ENCODE measurements around the gene HIPK1.

HIPK1 gene

DNA sequence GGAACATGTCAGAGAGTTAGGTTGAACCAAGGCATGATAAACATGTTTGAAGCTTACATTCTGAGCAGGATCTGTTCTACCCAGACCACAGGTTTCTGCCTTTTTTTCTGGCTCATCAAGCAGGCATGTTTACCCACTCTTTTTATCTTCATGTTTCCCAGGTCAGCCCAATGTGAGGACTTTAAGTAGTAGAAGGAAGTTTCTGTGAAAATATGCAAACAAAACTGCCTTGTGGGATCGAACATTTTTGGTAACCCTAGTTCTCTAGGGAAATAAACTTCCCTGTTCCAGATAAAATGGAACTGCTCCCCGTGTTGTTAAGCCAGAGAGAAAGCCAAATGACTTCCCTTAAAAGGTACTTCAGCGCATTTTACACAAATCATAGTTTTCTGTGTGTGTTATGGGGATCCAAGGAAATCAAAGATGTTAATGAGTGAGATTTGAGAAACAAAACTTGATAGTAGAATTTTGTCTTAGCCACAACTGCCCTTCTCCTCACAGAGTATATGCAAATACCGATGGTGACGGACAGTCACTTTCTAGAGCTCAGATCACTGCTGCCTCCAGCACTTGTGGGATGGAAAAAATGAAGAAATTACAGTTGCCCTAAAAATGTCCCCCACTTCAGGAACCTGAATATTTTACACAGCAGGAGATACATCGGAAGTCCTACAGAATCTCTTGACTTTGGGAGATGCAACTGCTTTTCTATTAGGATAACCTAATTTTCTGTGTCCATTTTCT lies 765 bp upstream of the HIPK1 start:
- Mint-ChIP-seq H3K36me3 (peaks cover 18% of the 10 kb centered on the region), H3K27ac (peak overlapping the region; percentile 98), H3K27me3 (peaks cover 24% of the 10 kb centered on the region), H3K4me1 (peaks cover 46% of the 10 kb centered on the region), H3K9me3 (no peaks in the 10 kb centered on the region), H3K4me3 (peak overlapping the region; percentile 94)
- no peak for DNase-seq
- CTCF ChIA-PET = interaction anchor here (0.9 to 5.2 kb wide), 9 partner anchors 9 to 94 kb away, joined by 3 to 29 read pairs (median 4); partner anchors contain the start of genes AP4B1 and DCLRE1B

DNA sequence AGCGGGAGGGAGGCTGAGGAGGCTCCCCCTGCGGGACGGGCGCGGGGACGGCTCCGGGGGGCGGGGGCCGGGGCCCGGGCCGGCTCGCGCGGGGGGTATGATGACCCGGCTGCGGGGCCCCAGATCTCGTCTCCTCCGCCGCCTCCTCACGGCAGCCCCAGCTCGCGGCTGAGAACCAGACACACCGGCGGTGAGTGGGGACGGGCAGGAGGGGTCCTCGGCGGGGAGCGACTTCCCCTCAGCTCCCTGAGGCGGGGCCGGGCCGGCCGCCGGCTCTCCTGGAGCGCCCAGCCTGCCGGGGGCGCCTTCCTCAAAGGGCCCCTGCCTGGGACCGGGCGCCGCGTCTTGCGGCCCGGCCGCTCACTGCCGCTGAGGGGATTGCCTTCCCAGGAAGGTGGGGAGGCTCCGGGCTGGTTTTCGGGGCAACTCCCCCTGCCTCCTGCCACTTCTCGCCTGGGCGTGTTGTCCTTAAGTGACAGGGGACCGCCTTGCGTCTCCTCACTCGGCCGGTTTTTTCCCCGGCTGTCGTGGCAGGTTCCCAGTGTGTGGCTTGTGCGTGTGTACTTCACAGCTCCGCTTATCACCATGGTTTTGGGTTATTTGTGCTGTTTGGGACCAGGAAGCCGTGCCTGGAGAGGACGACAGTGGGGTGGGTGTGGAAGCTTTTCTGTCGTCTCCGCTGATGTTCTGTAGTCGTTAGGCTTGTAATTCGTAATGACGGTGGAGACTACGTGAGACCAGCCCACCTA lies 800 bp downstream of the HIPK1 start:
- CTCF ChIA-PET = interaction anchor here (1.3 to 5.2 kb wide), 10 partner anchors 10 to 118 kb away, joined by 4 to 29 read pairs (median 11); partner anchors contain the start of genes AP4B1, DCLRE1B and RSBN1
- H3K4me3 Mint-ChIP-seq = peak overlapping the region; percentile 97
- DNase-seq = peak; percentile 71
- H3K36me3 Mint-ChIP-seq = peaks cover 29% of the 10 kb centered on the region
- peak overlapping the region; percentile 95 for H3K27ac Mint-ChIP-seq
- peaks cover 57% of the 10 kb centered on the region for H3K4me1 Mint-ChIP-seq
- H3K27me3 Mint-ChIP-seq = peaks cover 10% of the 10 kb centered on the region
- no peaks in the 10 kb centered on the region for H3K9me3 Mint-ChIP-seq

DNA sequence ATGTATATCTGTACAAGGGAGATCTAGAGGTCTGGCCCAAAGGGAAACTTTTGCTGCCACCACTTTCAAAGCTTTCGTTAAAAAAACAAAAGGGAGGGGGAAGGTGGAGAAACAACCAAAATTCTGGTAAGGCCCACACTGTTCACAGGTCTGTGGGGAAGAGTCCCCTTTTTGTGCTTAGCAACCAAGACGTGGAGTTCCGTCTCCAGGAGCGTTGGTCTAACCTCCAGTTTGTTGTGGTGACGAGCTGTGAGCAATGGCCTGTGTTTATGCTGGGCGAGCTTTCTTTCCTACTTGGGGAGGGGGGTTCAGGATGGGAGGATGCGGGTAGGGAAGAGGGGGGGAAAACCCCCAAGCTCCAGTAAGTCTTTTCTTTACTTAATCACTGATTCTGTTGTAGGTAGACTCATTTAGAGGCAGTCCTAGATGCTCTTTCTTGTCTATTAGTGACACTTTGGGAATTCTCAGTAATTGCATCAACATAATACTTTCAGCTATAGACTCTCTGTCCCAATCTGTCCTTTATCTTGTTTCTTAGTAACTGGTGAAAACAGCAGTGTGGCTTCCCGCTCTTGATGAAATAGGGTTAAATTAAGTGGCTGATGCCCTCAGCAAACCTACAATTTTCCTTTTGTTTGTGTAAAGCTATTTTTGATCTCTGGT lies 1.5 kb downstream of the HIPK1 start:
- peaks cover 64% of the 10 kb centered on the region for H3K4me1 Mint-ChIP-seq
- peak overlapping the region; percentile 95 for H3K27ac Mint-ChIP-seq
- no peaks in the 10 kb centered on the region for H3K9me3 Mint-ChIP-seq
- H3K36me3 Mint-ChIP-seq = peaks cover 36% of the 10 kb centered on the region
- CTCF ChIA-PET = interaction anchor here (0.9 to 5.2 kb wide), 12 partner anchors 10 to 119 kb away, joined by 3 to 29 read pairs (median 6); partner anchors contain the start of genes AP4B1, DCLRE1B and RSBN1
- DNase-seq = peak; percentile 75
- H3K27me3 Mint-ChIP-seq = peaks cover 6% of the 10 kb centered on the region
- H3K4me3 Mint-ChIP-seq = peak overlapping the region; percentile 97

DNA sequence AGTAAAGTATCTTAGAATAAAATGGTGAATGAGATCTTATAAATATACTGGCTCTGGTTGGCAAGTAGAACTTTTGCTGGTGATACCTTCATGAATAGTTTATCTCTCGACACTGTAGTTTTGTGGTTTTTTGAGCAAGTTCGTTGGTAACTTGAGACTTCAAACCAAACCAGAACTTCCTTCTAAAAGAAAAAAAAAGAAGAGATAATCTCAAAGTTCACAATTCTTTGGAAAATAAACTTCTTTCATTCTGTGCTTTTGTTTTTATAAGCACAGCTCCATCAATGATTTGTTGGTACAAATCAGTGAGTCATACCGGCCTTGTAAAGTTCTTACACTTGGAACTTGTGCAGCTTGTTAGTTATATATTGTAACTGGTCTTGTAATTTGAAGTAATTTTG lies 2.3 kb downstream of the HIPK1 start:
- Mint-ChIP-seq H3K9me3 (no peaks in the 10 kb centered on the region), H3K4me1 (peaks cover 71% of the 10 kb centered on the region), H3K27me3 (peaks cover 3% of the 10 kb centered on the region), H3K27ac (peak overlapping the region; percentile 95), H3K4me3 (peak overlapping the region; percentile 97), H3K36me3 (peaks cover 40% of the 10 kb centered on the region)
- CTCF ChIA-PET = interaction anchor here (0.9 to 5.2 kb wide), 7 partner anchors 10 to 96 kb away, joined by 3 to 29 read pairs (median 18); partner anchors contain the start of genes AP4B1 and DCLRE1B
- no peak for DNase-seq

DNA sequence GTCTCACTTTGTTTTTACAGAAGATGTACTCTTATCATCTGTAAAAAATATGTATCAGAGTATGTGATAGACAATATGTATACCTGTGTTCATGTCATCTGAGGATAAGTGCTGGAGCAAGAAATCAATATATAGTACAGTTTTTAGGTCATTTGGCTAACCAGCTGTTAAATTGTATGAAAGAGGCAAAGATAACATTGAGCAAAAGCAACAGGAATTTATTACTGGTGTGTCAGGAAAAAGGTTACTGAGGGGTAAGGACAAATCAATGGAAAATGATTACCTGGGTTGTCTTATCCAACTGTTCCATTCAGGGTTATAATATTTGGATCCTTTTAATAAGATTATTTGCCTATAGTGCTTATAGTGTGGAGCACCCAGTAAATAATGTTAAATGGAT lies 4.9 kb downstream of the HIPK1 start:
- H3K4me3 Mint-ChIP-seq = peak overlapping the region; percentile 97
- DNase-seq = no peak
- H3K9me3 Mint-ChIP-seq = no peaks in the 10 kb centered on the region
- peak overlapping the region; percentile 70 for H3K27ac Mint-ChIP-seq
- H3K27me3 Mint-ChIP-seq = no peaks in the 10 kb centered on the region
- H3K4me1 Mint-ChIP-seq = peaks cover 81% of the 10 kb centered on the region
- H3K36me3 Mint-ChIP-seq = peaks cover 49% of the 10 kb centered on the region
- CTCF ChIA-PET = interaction anchor here (1.0 to 1.3 kb wide), 2 partner anchors 18 to 29 kb away, joined by 3 to 4 read pairs; partner anchors contain the start of genes AP4B1 and DCLRE1B

DNA sequence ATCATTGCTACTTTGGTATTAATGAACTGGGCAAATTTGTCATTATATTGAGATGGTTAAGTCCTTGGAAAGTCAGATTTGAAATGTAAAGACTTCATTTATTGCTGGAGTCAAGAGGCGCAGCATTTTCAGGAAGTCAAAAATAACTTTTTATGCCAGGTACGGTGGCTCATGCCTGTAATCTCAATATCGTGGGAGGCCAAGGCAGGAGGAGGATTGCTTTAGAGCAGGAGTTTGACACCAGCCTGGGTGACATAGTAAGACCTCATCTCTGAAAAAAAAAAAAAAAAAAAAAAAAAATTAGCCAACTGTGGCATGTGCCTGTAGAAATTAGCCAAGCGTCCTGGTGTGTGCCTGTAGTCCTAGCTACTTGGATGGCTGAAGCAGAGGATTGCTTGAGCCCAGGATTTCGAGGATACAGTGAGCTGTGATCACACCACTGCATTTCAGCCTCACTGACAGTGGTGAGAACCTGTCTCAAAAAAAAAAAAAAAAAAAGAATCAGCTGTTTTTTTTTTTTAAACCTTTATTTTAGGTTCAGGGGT lies 5.5 kb downstream of the HIPK1 start:
- Mint-ChIP-seq H3K9me3 (no peaks in the 10 kb centered on the region), H3K4me1 (peaks cover 87% of the 10 kb centered on the region), H3K4me3 (no peak overlapping the region), H3K27me3 (no peaks in the 10 kb centered on the region), H3K36me3 (peaks cover 46% of the 10 kb centered on the region), H3K27ac (peak overlapping the region; percentile 31)
- CTCF ChIA-PET = interaction anchor here (1.3 kb wide), 1 partner anchor 30 kb away, joined by 3 read pairs; the partner anchor contains the start of genes AP4B1 and DCLRE1B
- no peak for DNase-seq

DNA sequence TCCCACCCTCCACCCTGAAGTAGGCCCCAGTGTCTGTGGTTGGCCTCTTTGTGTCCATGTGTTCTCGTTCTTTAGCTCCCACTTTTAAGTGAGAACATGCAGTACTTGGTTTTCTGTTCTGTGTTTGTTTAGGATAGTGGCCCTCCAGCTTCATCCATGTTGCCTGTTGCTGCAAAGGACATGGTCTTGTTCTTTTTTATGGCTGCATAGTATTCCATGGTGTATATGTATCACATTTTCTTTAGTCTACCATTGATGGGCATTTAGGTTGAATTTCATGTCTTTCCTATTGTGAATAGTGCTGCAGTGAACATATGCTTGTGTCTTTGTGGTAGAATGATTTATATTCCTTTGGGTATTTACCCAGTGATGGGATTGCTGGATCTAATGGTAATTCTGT lies 6.1 kb downstream of the HIPK1 start:
- Mint-ChIP-seq H3K4me3 (no peak overlapping the region), H3K36me3 (peaks cover 45% of the 10 kb centered on the region), H3K4me1 (peaks cover 93% of the 10 kb centered on the region), H3K27me3 (no peaks in the 10 kb centered on the region), H3K27ac (no peak overlapping the region), H3K9me3 (no peaks in the 10 kb centered on the region)
- DNase-seq = no peak
- CTCF ChIA-PET = no interaction called here

DNA sequence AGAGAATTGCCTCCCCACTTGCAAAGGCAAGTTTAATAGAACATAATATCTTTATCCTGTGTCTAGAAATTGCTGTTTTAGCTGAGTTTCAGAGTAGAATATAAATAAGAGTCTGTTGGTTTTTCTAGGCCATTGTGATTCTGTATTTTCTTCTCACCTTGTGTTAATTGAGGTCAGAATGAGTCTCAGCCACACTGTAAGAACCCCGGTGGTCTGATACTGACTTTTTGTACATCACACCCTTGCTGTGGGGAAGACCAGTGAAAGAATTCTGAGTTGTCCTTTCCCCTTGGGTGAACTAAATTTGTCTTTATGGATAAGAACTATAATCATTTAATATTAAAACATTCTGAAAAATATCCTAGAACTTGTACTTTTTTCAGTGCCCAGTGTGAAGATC lies 6.8 kb downstream of the HIPK1 start:
- no peak for DNase-seq
- H3K27me3 Mint-ChIP-seq = no peaks in the 10 kb centered on the region
- peaks cover 93% of the 10 kb centered on the region for H3K4me1 Mint-ChIP-seq
- H3K36me3 Mint-ChIP-seq = peaks cover 51% of the 10 kb centered on the region
- H3K27ac Mint-ChIP-seq = no peak overlapping the region
- CTCF ChIA-PET = no interaction called here
- no peaks in the 10 kb centered on the region for H3K9me3 Mint-ChIP-seq
- H3K4me3 Mint-ChIP-seq = no peak overlapping the region

DNA sequence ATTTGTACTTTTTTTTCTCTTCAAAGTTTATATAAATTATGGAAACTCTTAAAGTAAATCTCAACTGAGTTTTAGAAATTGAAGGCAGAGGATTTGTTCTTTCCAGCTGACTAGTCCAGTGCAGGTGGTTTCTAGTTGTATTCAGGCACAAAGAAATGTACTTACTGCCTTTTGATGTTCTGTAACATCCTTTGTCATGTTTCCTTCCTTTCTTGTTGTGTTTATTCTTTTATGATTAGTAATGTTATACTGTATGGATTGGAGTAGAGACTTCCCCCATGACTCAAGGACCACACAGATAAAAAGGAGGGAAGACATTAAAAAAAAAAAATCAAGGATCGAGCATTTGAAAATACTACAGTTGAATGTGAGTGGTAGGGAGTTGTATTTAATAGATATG lies 8.0 kb downstream of the HIPK1 start:
- H3K36me3 Mint-ChIP-seq = peaks cover 57% of the 10 kb centered on the region
- no peak for DNase-seq
- H3K4me1 Mint-ChIP-seq = peaks cover 89% of the 10 kb centered on the region
- H3K27me3 Mint-ChIP-seq = no peaks in the 10 kb centered on the region
- H3K27ac Mint-ChIP-seq = peak overlapping the region; percentile 11
- no peaks in the 10 kb centered on the region for H3K9me3 Mint-ChIP-seq
- CTCF ChIA-PET = interaction anchor here (1.3 to 1.5 kb wide), 2 partner anchors 9 to 12 kb away, joined by 3 to 5 read pairs; no protein-coding TSS in a partner anchor
- H3K4me3 Mint-ChIP-seq = no peak overlapping the region

DNA sequence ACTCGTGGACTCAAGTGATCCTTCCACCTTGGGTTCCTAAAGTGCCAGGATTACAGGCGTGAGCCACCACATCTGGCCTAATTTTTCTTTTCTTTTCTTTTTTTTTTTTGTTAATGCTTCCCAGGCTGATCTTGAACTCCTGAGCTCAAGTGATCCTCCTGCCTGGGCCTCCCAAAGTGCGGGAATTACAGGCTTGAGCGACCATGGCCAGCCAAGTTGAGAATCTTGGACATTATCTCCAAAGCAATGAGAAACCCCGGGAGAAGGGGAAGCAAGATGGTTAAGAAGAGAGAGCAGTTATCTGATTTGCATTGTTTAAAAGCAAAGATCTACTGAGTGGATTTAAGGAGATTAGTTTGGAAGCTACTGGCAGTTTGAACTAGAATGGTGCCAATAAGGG lies 9.1 kb downstream of the HIPK1 start:
- CTCF ChIA-PET = interaction anchor here (1.0 to 1.3 kb wide), 2 partner anchors 10 to 11 kb away, joined by 3 read pairs; no protein-coding TSS in a partner anchor
- DNase-seq = no peak
- Mint-ChIP-seq H3K27ac (peak overlapping the region; percentile 70), H3K9me3 (no peaks in the 10 kb centered on the region), H3K4me1 (peaks cover 83% of the 10 kb centered on the region), H3K27me3 (no peaks in the 10 kb centered on the region), H3K4me3 (no peak overlapping the region), H3K36me3 (peaks cover 56% of the 10 kb centered on the region)

DNA sequence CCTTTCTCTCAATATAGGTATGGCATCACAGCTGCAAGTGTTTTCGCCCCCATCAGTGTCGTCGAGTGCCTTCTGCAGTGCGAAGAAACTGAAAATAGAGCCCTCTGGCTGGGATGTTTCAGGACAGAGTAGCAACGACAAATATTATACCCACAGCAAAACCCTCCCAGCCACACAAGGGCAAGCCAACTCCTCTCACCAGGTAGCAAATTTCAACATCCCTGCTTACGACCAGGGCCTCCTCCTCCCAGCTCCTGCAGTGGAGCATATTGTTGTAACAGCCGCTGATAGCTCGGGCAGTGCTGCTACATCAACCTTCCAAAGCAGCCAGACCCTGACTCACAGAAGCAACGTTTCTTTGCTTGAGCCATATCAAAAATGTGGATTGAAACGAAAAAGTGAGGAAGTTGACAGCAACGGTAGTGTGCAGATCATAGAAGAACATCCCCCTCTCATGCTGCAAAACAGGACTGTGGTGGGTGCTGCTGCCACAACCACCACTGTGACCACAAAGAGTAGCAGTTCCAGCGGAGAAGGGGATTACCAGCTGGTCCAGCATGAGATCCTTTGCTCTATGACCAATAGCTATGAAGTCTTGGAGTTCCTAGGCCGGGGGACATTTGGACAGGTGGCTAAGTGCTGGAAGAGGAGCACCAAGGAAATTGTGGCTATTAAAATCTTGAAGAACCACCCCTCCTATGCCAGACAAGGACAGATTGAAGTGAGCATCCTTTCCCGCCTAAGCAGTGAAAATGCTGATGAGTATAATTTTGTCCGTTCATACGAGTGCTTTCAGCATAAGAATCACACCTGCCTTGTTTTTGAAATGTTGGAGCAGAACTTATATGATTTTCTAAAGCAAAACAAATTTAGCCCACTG lies 11.5 kb downstream of the HIPK1 start:
- Mint-ChIP-seq H3K27me3 (no peaks in the 10 kb centered on the region), H3K27ac (peak overlapping the region; percentile 90), H3K4me1 (peaks cover 73% of the 10 kb centered on the region), H3K4me3 (peak overlapping the region; percentile 58), H3K36me3 (peaks cover 54% of the 10 kb centered on the region), H3K9me3 (no peaks in the 10 kb centered on the region)
- CTCF ChIA-PET = interaction anchor here (1.2 to 2.7 kb wide), 2 partner anchors 10 to 105 kb away, joined by 5 to 16 read pairs; partner anchors contain the start of gene HIPK1
- peak; percentile 56 for DNase-seq

DNA sequence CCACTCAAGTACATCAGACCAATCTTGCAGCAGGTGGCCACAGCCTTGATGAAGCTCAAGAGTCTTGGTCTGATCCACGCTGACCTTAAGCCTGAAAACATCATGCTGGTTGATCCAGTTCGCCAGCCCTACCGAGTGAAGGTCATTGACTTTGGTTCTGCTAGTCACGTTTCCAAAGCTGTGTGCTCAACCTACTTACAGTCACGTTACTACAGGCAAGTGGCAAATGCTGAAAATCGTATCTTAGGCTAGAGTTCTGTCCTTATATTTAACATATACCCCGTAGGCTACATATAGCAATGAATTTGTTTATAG lies 12.1 kb downstream of the HIPK1 start:
- Mint-ChIP-seq H3K9me3 (no peaks in the 10 kb centered on the region), H3K36me3 (peaks cover 55% of the 10 kb centered on the region), H3K4me3 (no peak overlapping the region), H3K27ac (peak overlapping the region; percentile 90), H3K27me3 (no peaks in the 10 kb centered on the region), H3K4me1 (peaks cover 73% of the 10 kb centered on the region)
- DNase-seq = no peak
- CTCF ChIA-PET = interaction anchor here (0.6 to 2.7 kb wide), 2 partner anchors 11 to 37 kb away, joined by 3 to 16 read pairs; partner anchors contain the start of gene HIPK1

DNA sequence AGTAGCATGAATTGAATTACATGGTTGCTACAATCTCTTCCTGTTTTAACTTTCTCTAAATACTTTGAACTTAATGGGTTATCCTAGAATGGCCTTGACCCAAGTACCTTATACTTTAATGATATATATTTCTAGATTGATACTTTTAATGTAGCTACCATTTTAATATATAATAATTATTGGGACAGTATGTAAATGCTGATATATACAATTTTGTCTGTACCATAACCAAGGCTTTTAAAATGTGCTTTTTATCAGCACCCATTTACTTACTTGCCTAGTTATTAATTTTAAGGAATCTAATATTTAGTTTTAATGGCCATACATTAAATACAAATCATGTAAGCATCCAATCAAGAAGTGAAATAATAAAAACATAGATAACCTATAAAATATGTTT lies 13.4 kb downstream of the HIPK1 start:
- Mint-ChIP-seq H3K36me3 (peaks cover 51% of the 10 kb centered on the region), H3K4me1 (peaks cover 74% of the 10 kb centered on the region), H3K9me3 (no peaks in the 10 kb centered on the region), H3K4me3 (no peak overlapping the region), H3K27ac (no peak overlapping the region), H3K27me3 (no peaks in the 10 kb centered on the region)
- CTCF ChIA-PET = interaction anchor here (0.6 to 2.7 kb wide), 3 partner anchors 12 to 46 kb away, joined by 3 to 16 read pairs (median 3); partner anchors contain the start of gene HIPK1
- no peak for DNase-seq

Measured in activated naive CD4-positive, alpha-beta T cell treated with anti-CD3 and anti-CD28 coated beads, Interleukin-2, amount 10 ng/mL, durations not matched to agents 7 days and 5 days (primary cell).